ENCODE data around the gene TNRC6B. TPM values are rescaled to one million over a fixed set of nuclear protein-coding genes. Genes with fewer than 3 reads are reported as not detected.

The TNRC6B gene
- total and polyA plus RNA-seq, 2 of the 13 experiments (the other 11 are each of a cell fraction or from before 2014, with no cell fraction given) = 8.9 to 13.2 TPM

DNA sequence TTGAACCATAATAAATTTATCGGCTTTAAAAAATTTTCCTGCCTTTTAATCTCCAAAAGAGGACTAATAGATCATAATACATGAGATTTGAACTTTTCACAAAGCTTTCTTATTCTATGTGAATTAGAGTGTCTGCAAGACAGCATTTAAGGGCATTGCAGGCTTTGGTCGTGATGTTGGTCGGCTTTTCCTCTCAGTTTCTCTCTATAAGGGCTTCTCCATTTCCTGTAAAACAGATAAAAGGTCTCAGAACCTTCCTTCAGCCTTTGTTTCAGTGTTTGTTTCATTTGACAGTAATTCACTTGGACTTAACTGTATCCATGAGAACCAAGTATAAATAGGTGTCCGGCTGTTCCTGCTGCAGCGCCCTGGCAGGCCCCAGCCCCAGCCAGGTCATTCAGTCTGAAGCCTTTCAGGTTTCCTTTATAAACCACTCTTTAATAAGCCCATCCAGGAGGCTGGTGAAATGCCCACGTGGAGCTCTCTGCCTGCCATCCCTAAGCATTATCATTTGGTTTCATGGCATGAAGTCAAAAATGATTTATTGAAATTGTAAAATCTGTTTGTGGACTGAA lies 131.4 kb downstream of the TNRC6B start (continued):
- TF ChIP-seq, protein P1, sequence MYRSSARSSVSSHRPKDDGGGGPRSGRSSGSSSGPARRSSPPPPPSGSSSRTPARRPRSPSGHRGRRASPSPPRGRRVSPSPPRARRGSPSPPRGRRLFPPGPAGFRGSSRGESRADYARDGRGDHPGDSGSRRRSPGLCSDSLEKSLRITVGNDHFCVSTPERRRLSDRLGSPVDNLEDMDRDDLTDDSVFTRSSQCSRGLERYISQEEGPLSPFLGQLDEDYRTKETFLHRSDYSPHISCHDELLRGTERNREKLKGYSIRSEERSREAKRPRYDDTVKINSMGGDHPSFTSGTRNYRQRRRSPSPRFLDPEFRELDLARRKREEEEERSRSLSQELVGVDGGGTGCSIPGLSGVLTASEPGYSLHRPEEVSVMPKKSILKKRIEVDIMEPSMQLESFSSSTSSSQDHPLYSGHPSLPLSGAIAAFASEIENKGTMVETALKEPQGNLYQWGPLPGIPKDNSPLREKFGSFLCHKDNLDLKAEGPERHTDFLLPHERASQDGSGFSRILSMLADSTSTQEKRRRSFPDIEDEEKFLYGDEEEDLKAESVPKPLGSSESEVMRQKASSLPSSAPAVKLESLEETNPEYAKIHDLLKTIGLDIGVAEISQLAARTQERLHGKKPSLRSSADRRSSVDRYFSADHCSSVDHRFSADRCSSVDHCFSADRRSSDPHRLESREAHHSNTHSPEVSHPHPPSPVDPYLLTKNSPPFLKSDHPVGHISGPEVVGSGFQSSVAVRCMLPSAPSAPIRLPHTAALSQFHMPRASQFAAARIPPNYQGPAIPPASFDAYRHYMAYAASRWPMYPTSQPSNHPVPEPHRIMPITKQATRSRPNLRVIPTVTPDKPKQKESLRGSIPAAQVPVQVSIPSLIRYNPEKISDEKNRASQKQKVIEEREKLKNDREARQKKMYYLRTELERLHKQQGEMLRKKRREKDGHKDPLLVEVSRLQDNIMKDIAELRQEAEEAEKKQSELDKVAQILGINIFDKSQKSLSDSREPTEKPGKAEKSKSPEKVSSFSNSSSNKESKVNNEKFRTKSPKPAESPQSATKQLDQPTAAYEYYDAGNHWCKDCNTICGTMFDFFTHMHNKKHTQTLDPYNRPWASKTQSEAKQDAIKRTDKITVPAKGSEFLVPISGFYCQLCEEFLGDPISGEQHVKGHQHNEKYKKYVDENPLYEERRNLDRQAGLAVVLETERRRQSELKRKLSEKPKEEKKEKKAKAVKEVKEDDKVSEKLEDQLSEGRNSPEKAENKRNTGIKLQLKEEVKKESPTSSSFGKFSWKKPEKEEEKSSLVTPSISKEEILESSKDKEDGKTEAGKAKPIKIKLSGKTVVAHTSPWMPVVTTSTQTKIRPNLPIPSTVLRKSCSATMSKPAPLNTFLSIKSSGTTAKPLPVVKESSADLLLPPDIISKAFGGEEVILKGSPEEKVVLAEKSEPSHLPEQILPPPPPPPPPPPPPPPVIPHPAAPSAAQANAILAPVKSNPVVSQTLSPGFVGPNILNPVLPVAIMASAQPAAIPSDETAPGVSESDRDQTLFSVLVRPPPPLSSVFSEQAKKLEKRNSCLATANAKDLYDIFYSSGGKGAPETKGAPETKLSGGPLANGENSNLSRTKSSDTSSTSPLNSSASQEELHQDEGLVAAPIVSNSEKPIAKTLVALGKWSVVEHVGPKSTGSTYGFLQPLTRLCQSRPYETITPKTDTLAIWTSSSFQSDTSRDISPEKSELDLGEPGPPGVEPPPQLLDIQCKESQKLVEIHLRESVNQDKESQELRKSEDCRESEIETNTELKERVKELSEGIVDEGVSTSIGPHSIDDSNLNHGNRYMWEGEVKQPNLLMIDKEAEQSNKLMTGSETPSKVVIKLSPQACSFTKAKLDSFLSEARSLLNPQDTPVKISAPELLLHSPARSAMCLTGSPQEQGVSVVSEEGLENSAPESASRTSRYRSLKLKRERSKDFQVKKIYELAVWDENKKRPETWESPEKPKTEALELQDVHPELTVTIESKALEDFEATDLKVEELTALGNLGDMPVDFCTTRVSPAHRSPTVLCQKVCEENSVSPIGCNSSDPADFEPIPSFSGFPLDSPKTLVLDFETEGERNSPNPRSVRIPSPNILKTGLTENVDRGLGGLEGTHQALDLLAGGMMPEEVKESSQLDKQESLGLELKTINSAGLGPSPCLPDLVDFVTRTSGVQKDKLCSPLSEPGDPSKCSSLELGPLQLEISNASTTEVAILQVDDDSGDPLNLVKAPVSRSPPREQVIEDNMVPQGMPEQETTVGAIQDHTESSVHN (CRISPR knock-in tag; IDR thresholded peaks at IDR 0.05) = no peak
- TF ChIP-seq, protein P2, sequence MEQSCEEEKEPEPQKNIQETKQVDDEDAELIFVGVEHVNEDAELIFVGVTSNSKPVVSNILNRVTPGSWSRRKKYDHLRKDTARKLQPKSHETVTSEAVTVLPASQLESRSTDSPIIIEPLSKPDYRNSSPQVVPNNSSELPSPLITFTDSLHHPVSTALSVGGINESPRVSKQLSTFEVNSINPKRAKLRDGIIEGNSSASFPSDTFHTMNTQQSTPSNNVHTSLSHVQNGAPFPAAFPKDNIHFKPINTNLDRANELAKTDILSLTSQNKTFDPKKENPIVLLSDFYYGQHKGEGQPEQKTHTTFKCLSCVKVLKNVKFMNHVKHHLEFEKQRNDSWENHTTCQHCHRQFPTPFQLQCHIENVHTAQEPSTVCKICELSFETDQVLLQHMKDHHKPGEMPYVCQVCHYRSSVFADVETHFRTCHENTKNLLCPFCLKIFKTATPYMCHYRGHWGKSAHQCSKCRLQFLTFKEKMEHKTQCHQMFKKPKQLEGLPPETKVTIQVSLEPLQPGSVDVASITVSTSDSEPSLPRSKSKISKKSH (CRISPR knock-in tag; IDR thresholded peaks at IDR 0.05; ENCODE audit: borderline replicate concordance) = no peak
- no peak for TF ChIP-seq ARNTL (CRISPR knock-in tag; IDR thresholded peaks at IDR 0.05)
